Measurements from ENCODE around the gene RARS1. TPM values are rescaled to one million over a fixed set of nuclear protein-coding genes. Genes with fewer than 3 reads are reported as not detected.

Gene RARS1
- total and polyA plus RNA-seq, 2 experiments from 2014 or later: 75.1 to 129 TPM

DNA sequence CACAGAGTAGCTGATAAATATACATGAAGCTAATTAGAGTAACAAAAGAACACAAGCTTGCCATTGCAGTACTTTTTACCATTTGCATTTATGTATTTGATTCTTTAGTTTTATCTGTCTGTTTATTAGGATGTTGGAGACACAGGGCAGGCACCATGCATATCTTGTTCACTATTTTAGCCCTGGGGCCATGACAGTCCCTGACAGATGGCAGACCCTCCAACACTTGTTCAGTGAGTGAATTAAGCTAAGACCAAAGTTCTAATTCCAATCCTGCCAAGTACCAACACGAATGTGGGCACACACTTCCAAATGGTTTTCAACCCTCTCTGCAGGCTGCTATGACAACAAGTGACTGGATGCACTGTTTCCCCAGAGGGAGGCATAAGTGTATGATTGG, 12.0 kb upstream of the RARS1 start (continued):
- TF ChIP-seq, protein P1, sequence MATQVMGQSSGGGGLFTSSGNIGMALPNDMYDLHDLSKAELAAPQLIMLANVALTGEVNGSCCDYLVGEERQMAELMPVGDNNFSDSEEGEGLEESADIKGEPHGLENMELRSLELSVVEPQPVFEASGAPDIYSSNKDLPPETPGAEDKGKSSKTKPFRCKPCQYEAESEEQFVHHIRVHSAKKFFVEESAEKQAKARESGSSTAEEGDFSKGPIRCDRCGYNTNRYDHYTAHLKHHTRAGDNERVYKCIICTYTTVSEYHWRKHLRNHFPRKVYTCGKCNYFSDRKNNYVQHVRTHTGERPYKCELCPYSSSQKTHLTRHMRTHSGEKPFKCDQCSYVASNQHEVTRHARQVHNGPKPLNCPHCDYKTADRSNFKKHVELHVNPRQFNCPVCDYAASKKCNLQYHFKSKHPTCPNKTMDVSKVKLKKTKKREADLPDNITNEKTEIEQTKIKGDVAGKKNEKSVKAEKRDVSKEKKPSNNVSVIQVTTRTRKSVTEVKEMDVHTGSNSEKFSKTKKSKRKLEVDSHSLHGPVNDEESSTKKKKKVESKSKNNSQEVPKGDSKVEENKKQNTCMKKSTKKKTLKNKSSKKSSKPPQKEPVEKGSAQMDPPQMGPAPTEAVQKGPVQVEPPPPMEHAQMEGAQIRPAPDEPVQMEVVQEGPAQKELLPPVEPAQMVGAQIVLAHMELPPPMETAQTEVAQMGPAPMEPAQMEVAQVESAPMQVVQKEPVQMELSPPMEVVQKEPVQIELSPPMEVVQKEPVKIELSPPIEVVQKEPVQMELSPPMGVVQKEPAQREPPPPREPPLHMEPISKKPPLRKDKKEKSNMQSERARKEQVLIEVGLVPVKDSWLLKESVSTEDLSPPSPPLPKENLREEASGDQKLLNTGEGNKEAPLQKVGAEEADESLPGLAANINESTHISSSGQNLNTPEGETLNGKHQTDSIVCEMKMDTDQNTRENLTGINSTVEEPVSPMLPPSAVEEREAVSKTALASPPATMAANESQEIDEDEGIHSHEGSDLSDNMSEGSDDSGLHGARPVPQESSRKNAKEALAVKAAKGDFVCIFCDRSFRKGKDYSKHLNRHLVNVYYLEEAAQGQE (IDR thresholded peaks at IDR 0.05; ENCODE audit: unreplicated experiment): no peak
- TF ChIP-seq EZH2phosphoT487 (IDR thresholded peaks at IDR 0.05; ENCODE audit: unreplicated experiment) (no peak), EZH2 (IDR thresholded peaks at IDR 0.05; ENCODE audit: low read depth, unreplicated experiment) (no peak), ETS1 (IDR thresholded peaks at IDR 0.05) (no peak)
- TF ChIP-seq, protein P2, sequence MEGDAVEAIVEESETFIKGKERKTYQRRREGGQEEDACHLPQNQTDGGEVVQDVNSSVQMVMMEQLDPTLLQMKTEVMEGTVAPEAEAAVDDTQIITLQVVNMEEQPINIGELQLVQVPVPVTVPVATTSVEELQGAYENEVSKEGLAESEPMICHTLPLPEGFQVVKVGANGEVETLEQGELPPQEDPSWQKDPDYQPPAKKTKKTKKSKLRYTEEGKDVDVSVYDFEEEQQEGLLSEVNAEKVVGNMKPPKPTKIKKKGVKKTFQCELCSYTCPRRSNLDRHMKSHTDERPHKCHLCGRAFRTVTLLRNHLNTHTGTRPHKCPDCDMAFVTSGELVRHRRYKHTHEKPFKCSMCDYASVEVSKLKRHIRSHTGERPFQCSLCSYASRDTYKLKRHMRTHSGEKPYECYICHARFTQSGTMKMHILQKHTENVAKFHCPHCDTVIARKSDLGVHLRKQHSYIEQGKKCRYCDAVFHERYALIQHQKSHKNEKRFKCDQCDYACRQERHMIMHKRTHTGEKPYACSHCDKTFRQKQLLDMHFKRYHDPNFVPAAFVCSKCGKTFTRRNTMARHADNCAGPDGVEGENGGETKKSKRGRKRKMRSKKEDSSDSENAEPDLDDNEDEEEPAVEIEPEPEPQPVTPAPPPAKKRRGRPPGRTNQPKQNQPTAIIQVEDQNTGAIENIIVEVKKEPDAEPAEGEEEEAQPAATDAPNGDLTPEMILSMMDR (conservative IDR thresholded peaks at IDR 0.05; ENCODE audit: low read depth in 2 of 2): no peak

GRCh38 chr5:168477060-168477459, 9.2 kb upstream of the RARS1 start:
- DNase-seq (ENCODE audit: low spot score) (peak; percentile 47), ATAC-seq (peak; percentile 58)
- H3K4me3 Mint-ChIP-seq: no peak overlapping the region
- H3K9me2 ChIP-seq (ENCODE audit: insufficient read depth): no peaks in the 10 kb centered on the region
- H3K27ac ChIP-seq (ENCODE audit: low read depth): no peak overlapping the region
- H3K4me2 ChIP-seq: no peak overlapping the region
- H3K36me3 ChIP-seq (ENCODE audit: insufficient read depth): no peaks in the 10 kb centered on the region
- H3K79me2 ChIP-seq (replicated peaks; ENCODE audit: insufficient read depth): no peaks in the 10 kb centered on the region
- no peaks in the 10 kb centered on the region for H3K27me3 ChIP-seq (ENCODE audit: insufficient read depth)
- H3F3A ChIP-seq (replicated peaks; ENCODE audit: low read depth): no peaks in the 10 kb centered on the region
- peaks cover 5% of the 10 kb centered on the region for H3K27me3 Mint-ChIP-seq (ENCODE audit: insufficient read depth, low read depth, poor library complexity)
- H3K27ac Mint-ChIP-seq: no peak overlapping the region; the same call in 1 of the 2 replicates
- H3K4me3 ChIP-seq: no peak overlapping the region
- no peaks in the 10 kb centered on the region; the same call in 2 of the 3 replicates for H3K9me3 Mint-ChIP-seq
- H3K36me3 Mint-ChIP-seq (ENCODE audit: low read depth): no peaks in the 10 kb centered on the region
- 0 out of 2 replicates have a peak, but pooled peaks cover 3% of the 10 kb centered on the region for H4K20me1 ChIP-seq (replicated peaks; ENCODE audit: insufficient read depth)
- H2AFZ ChIP-seq: no peak overlapping the region
- H3K4me1 ChIP-seq (ENCODE audit: insufficient read depth): no peaks in the 10 kb centered on the region
- no peaks in the 10 kb centered on the region; the same call in 2 of the 3 replicates for H3K4me1 Mint-ChIP-seq
- TF ChIP-seq NANOG (IDR thresholded peaks at IDR 0.05; ENCODE audit: borderline replicate concordance) (no peak), ZNF331 (CRISPR knock-in tag; IDR thresholded peaks at IDR 0.05; ENCODE audit: low read depth) (no peak), EZH2phosphoT487 (IDR thresholded peaks at IDR 0.05; ENCODE audit: unreplicated experiment) (no peak), JUNB (IDR thresholded peaks at IDR 0.05; ENCODE audit: unreplicated experiment) (no peak)
- TF ChIP-seq, protein P2 (conservative IDR thresholded peaks at IDR 0.05; ENCODE audit: low read depth in 2 of 2): no peak
- TF ChIP-seq, protein P1 (IDR thresholded peaks at IDR 0.05; ENCODE audit: unreplicated experiment): no peak
